HepG2 (cell line): ENCODE data around the gene PRKG1. TPM values are rescaled to one million over a fixed set of nuclear protein-coding genes. Genes with fewer than 3 reads are reported as not detected.

ENCODE experiments used
- ARID5B ChIP-seq: IDR thresholded peaks from 2 replicates; pipeline ENCODE4 v1.4.0; 2020; ENCODE audit warnings: mild to moderate bottlenecking, missing genetic modification reagents
- ATF5 ChIP-seq: sonication (generic); formaldehyde crosslinking; IDR thresholded peaks from 2 replicates; pipeline ENCODE4 v1.4.0; 2020; ENCODE audit warnings: mild to moderate bottlenecking, low read depth, missing genetic modification reagents
- ELF1 ChIP-seq: sonication (generic); formaldehyde crosslinking; IDR thresholded peaks from 2 replicates; pipeline ENCODE4 v1.4.0; 2020; ENCODE audit warnings: missing genetic modification reagents
- KIAA2018 ChIP-seq: sonication (generic); formaldehyde crosslinking; IDR thresholded peaks from 2 replicates; pipeline ENCODE4 v1.5.0; 2020; ENCODE audit warnings: mild to moderate bottlenecking, missing genetic modification reagents, borderline replicate concordance
- PAWR ChIP-seq: sonication (generic); formaldehyde crosslinking; IDR thresholded peaks from 2 replicates; pipeline ENCODE4 v1.4.0; 2020; ENCODE audit warnings: missing genetic modification reagents, mild to moderate bottlenecking, borderline replicate concordance
- ZBTB42 ChIP-seq: sonication (generic); formaldehyde crosslinking; IDR thresholded peaks from 2 replicates; pipeline ENCODE4 v1.5.0; 2020; ENCODE audit warnings: mild to moderate bottlenecking, missing genetic modification reagents
- polyA plus RNA-seq, 8 experiments: library from polyadenylated mRNA; depleted of rRNA in 3 of 8; stranded (reverse) in 7 of 8; unstranded in 1 of 8; fragments of >200 nt; fragmentation: Illumina TruSeq in 4 of 8; extraction: Trizol in 4 of 8; gene quantifications; 2 replicates each; pipeline versions ENCODE4 v1.2.1 to v1.2.3, GENCODE V29; 2011 to 2016; ENCODE audit warnings: low read depth in 4 of 8, missing spikeins in 1 of 8, mixed read lengths in 1 of 8; ENCODE audit not compliant: insufficient read depth in 1 of 8
- total RNA-seq, 5 experiments: library from RNA; depleted of rRNA; stranded (reverse); fragments of >200 nt; fragmentation: Illumina TruSeq; extraction: Trizol; gene quantifications; 2 replicates each; pipeline ENCODE4 v1.2.3, GENCODE V29; 2016; ENCODE audit warnings: low read depth in 1 of 5

Gene PRKG1
- total and polyA plus RNA-seq, 2 of the 13 experiments (the other 11 are each of a cell fraction or from before 2014, with no cell fraction given), result 0.01 TPM; not detected in 1

DNA sequence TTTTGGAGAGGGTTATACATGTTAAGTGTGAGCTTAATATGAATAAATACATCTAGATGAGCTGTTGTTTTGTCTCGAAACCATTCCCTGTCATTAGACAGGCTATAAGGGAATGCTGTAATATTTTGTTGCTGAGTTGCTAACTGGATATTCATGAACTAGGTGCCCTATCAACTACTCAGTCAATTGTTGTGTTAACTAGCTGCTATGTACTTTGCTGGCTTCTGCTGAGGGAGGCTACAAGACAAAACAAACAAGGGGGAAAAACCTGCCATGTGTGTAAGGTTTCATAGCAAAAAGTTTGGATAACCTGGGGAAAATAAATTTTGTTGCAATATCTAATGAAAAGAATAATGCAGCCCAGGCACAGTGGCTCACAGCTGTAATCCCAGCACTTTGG, 514.7 kb downstream of the PRKG1 start (continued):
- TF ChIP-seq KIAA2018 (CRISPR knock-in tag) (no peak), PAWR (CRISPR knock-in tag) (no peak), ELF1 (no peak), ARID5B (CRISPR knock-in tag) (no peak), ATF5 (CRISPR knock-in tag) (no peak), ZBTB42 (no peak)
